ENCODE measurements around the gene SFT2D3.

The SFT2D3 gene

DNA sequence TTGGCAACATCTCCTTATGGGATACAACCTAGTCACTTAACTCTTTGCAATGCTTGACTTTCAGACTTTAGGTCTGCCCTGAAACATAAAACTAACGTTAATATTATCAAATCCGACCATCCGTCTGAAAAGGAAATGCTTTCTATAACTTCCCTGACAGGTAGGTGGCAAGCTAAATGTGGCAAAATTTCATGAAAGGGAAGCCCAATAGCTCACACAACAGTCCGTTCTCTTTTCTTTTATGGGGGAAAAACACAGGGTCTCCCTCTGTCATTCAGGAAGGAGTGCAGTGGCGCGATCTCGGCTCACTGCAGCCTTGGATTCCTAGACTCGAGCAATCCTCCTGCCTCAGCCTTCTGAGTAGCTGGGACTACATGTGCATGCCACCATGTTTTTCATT is 52.9 kb downstream of the SFT2D3 start:
- no peak for DNase-seq

All from activated effector memory CD4-positive, alpha-beta T cell treated with Interleukin-2 at 50 U/mL for 16 hours (primary cell).